Thyroid gland (tissue), 4 donors: ENCODE data around the gene PPP1R3F. TPM values are rescaled to one million over a fixed set of nuclear protein-coding genes. Genes with fewer than 3 reads are reported as not detected.

Source experiments
- DNase-seq, 2 donors: peaks; one replicate each; pipeline ENCODE4 v3.0.0-alpha.2; 2019
- H3K27ac ChIP-seq, 3 donors: fragments of 200-600 bp; sonication (generic); 1 replicate in 2 of 3; 2 replicates in 1 of 3; pipeline ENCODE4 v1.5.1; 2016 to 2019; ENCODE audit warnings: mild to moderate bottlenecking in 1 of 3, moderate library complexity in 1 of 3
- H3K27me3 ChIP-seq: fragments of 200-600 bp; sonication (generic); one replicate; pipeline ENCODE4 v1.5.1; 2019
- H3K36me3 ChIP-seq, 2 donors: fragments of 200-600 bp; sonication (generic); one replicate each; pipeline ENCODE4 v1.5.1; 2016 to 2019
- H3K4me1 ChIP-seq, 2 donors: fragments of 200-600 bp; sonication (generic); one replicate each; pipeline ENCODE4 v1.5.1; 2017 to 2019
- H3K4me3 ChIP-seq, 3 donors: fragments of 200-600 bp; sonication (generic); replicated peaks in 1 of 3; 1 replicate in 2 of 3; 2 replicates in 1 of 3; pipeline ENCODE4 v1.5.1; 2016; ENCODE audit warnings: mild to moderate bottlenecking in 1 of 3
- H3K9me3 ChIP-seq: fragments of 200-600 bp; sonication (generic); one replicate; pipeline ENCODE4 v1.5.1; 2017
- POLR2A ChIP-seq, 2 donors: fragments of 450-650 bp; IDR thresholded peaks; one replicate each; pipeline ENCODE4 v1.6.1; 2017; ENCODE audit warnings: antibody characterized with exemption in 2 of 2, mild to moderate bottlenecking in 2 of 2, moderate library complexity in 1 of 2
- WGBS, 2 donors: methylation state at CpG; one replicate each; pipeline ENCODE4 v1.1.5; 2017; 5-methylcytosine and 5-hydroxymethylcytosine counted together
- intact Hi-C: fragments of 100-400 bp; cut with DNase I; formaldehyde crosslinking; loops from one replicate; pipeline ENCODE4 v1.15.1; 2023
- total RNA-seq, 4 donors: library from RNA; depleted of rRNA; stranded (reverse); fragments of >200 nt; gene quantifications; one replicate each; pipeline ENCODE4 v1.2.3, GENCODE V29; 2016
- TF ChIP-seq, protein P1 (sequence below), 6 experiments: fragments of 200-600 bp in 3 of 6; fragments of 450-650 bp in 3 of 6; sonication (generic) in 3 of 6; IDR thresholded peaks; one replicate each; pipeline ENCODE4 v1.5.1; 2016 to 2019; ENCODE audit warnings: antibody characterized with exemption in 6 of 6, mild to moderate bottlenecking in 2 of 6, inconsistent platforms in 1 of 6, moderate library complexity in 1 of 6

PPP1R3F gene
- total RNA-seq, 4 donors from 2014 or later = 7.7 to 15.7 (median 12.5) TPM

DNA sequence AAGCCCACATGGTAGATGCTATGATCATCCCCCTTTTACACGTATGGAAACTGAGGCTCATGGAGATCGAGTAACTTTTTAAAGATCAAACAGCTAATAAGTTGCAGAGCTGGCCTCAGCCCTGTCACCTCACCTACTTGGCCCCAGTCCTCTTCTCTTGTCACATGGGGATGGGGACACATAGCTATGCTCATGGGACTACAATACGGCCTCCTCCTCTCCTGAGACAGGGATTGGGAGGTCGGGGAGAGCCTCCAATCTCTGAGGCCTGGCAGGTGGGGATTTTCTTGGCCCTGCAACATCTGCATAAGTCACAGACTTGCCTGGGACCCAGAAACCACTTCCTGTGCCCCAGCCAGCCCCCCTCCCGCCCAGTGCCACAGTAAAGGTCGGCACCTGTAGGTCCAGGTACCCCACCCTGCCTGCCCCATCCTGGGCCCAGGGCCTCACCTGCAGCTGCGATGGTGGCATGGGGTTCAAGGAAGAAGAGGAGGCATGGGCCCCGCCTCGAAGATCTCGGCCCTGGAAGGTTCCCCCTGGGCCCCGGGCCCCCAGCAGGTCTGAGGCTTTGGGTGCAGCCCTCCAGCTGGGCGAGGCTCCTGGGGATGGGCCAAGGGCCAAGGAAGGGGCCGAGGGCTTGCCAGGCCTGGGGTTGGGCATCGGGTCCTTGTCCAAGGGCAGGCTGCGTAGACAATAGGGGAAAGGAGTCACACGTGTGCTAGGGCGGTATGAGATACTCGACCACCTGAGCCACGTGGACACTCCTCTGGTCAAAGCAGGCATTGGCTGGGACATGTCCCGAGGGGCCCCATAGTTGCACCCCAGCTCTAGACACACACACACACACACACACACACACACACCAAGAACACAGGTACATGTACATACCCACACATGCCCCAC is 11.5 kb upstream of the PPP1R3F start:
- Histone ChIP-seq H3K36me3 (no peaks in the 10 kb centered on the region), H3K27me3 (no peaks in the 10 kb centered on the region), H3K27ac (no peak overlapping the region), H3K4me1 (no peaks in the 10 kb centered on the region), H3K9me3 (no peaks in the 10 kb centered on the region), H3K4me3 (no peak overlapping the region)
- TF ChIP-seq POLR2A (IDR thresholded peaks at IDR 0.05) = no peak
- TF ChIP-seq, protein P1, sequence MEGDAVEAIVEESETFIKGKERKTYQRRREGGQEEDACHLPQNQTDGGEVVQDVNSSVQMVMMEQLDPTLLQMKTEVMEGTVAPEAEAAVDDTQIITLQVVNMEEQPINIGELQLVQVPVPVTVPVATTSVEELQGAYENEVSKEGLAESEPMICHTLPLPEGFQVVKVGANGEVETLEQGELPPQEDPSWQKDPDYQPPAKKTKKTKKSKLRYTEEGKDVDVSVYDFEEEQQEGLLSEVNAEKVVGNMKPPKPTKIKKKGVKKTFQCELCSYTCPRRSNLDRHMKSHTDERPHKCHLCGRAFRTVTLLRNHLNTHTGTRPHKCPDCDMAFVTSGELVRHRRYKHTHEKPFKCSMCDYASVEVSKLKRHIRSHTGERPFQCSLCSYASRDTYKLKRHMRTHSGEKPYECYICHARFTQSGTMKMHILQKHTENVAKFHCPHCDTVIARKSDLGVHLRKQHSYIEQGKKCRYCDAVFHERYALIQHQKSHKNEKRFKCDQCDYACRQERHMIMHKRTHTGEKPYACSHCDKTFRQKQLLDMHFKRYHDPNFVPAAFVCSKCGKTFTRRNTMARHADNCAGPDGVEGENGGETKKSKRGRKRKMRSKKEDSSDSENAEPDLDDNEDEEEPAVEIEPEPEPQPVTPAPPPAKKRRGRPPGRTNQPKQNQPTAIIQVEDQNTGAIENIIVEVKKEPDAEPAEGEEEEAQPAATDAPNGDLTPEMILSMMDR (IDR thresholded peaks at IDR 0.05) = no peak
- intact Hi-C loops = no loop called here
- DNase-seq = no peak
- 74 to 90% methylated on average over 5 to 6 of the region's 20 CpGs for WGBS, 2 donors

DNA sequence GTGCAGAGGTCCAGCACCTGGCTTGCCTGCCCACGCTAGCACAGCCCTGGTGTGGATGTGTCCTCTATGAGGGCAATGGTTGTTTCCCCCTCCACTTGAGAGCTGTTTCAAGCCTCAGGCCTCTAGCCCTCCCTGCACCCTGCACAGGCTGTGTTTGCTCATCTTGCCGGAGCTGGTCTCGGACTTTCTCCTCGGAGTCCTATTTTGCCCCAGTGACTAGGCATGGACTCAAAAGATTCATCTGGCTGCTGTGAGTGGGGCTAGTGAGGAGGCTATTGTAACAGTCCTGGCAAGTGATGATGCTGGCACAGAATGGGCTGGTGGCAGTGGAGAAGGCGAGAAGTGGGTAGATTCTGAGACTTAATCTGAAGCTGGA is 10.9 kb upstream of the PPP1R3F start:
- H3K4me3 ChIP-seq = no peak overlapping the region
- TF ChIP-seq, protein P1 (IDR thresholded peaks at IDR 0.05) = no peak
- no peak for TF ChIP-seq POLR2A (IDR thresholded peaks at IDR 0.05)
- H3K9me3 ChIP-seq = no peaks in the 10 kb centered on the region
- DNase-seq = no peak
- no peak overlapping the region for H3K27ac ChIP-seq
- no peaks in the 10 kb centered on the region for H3K4me1 ChIP-seq
- 69 to 100% methylated on average over 1 to 5 of the region's 5 CpGs for WGBS, 2 donors
- intact Hi-C loops = no loop called here
- H3K36me3 ChIP-seq = no peaks in the 10 kb centered on the region
- H3K27me3 ChIP-seq = no peaks in the 10 kb centered on the region

DNA sequence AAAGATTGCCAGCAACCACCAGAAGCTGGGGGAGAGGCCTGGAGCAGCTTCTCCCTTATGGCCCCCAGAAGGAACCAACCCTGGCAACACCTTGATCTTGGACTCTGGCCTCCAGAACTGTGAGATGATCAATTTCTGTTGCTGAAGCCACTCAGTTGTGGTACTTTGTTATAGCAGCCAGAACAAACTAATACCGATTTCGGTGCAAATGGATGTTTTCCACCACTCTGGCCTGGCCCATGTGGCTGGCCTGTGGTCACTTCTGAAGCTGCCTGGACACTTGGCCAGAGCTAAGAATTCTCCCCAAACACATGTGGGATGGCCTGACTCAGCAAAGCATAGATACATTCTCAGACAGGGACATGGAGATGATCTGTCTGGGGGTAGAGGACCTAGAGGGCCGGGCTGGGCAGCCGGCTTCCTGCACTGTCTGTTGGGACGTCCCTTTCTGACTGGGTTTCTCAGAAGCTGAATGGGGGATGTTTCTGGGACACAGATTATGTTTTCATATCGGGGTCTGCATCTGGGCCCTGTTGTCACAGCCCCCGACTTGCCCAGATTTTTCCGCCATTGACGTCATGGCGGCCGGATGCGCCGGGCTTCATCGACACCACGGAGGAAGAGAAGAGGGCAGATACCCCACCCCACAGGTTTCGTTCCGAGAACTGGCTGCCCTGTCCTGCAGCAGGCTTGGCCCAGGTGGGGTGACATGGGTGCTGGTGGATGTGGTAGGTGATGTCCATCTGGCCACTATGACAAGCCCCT is 9.2 kb upstream of the PPP1R3F start:
- Histone ChIP-seq H3K36me3 (no peaks in the 10 kb centered on the region), H3K4me3 (no peak overlapping the region), H3K27ac (no peak overlapping the region), H3K27me3 (no peaks in the 10 kb centered on the region), H3K9me3 (no peaks in the 10 kb centered on the region), H3K4me1 (no peaks in the 10 kb centered on the region)
- DNase-seq = no peak
- WGBS, 2 donors = 92 to 100% methylated on average over 1 to 12 of the region's 17 CpGs
- intact Hi-C loops = no loop called here
- TF ChIP-seq POLR2A (IDR thresholded peaks at IDR 0.05) = no peak
- TF ChIP-seq, protein P1 (IDR thresholded peaks at IDR 0.05) = no peak

DNA sequence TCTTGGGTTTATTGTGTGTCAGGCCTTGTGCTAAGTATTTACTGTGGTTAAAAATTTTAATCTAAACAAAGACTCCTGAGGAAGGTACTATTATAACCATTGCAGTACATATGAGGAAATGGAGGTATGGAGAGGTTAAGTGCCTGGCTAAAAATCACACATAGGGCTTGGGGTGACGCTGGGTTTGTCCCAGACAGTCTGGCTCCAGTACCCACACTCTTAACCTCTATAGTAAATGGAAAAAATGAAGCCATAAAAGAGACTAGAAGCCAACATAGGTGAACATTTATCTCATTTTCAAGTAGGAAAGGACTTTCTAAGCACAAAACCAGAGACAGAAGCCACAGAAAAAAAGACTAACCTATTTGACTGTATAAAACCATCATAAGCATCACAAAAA is 7.0 kb upstream of the PPP1R3F start:
- TF ChIP-seq, protein P1 (IDR thresholded peaks at IDR 0.05) = no peak
- TF ChIP-seq POLR2A (IDR thresholded peaks at IDR 0.05) = no peak
- Histone ChIP-seq H3K4me3 (no peak overlapping the region), H3K9me3 (no peaks in the 10 kb centered on the region), H3K27ac (no peak overlapping the region), H3K27me3 (no peaks in the 10 kb centered on the region), H3K4me1 (no peaks in the 10 kb centered on the region), H3K36me3 (no peaks in the 10 kb centered on the region)
- 58 to 64% methylated on average over 1 of the region's 1 CpG for WGBS, 2 donors
- intact Hi-C loops = no loop called here
- no peak for DNase-seq

DNA sequence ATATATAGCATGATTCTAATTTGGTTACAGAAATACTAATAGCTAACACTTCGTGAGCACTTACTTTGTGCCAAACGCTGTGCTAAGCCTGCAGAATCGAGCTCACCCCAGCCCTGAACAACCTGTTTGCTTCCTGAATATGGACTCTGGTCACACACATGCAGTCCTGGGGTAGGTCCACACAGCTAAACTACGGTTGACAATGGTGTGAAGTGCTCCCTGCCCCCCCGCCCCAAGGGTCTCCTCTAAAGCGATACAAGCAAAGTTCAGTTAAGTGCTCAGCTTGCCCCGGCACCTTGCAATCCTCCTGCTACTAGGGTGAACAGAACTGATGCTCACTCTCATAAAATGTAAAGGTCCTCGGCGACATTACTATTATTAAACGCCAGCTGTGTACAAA is 6.0 kb upstream of the PPP1R3F start:
- Histone ChIP-seq H3K27me3 (no peaks in the 10 kb centered on the region), H3K9me3 (no peaks in the 10 kb centered on the region), H3K36me3 (no peaks in the 10 kb centered on the region), H3K27ac (no peak overlapping the region), H3K4me1 (no peaks in the 10 kb centered on the region), H3K4me3 (no peak overlapping the region)
- intact Hi-C loops = no loop called here
- 85 to 89% methylated on average over 8 to 10 of the region's 10 CpGs for WGBS, 2 donors
- TF ChIP-seq, protein P1 (IDR thresholded peaks at IDR 0.05) = no peak
- no peak for TF ChIP-seq POLR2A (IDR thresholded peaks at IDR 0.05)
- DNase-seq = no peak
